GM20000 (cell line): ENCODE measurements around the gene PKD1L1.

Source experiments
- DNase-seq: peaks from one replicate; pipeline ENCODE4 v3.0.0; 2012; ENCODE audit warnings: low spot score
- TF ChIP-seq, protein P1 (sequence below): IDR thresholded peaks from 2 replicates; pipeline ENCODE4 v1.5.1; 2012; ENCODE audit warnings: mild to moderate bottlenecking, control low read depth; ENCODE audit errors: extremely low read depth, missing control alignments

The PKD1L1 gene

GRCh38 chr7:47817917-47818316 is 130.3 kb downstream of the PKD1L1 start:
- DNase-seq: no peak
- TF ChIP-seq, protein P1, sequence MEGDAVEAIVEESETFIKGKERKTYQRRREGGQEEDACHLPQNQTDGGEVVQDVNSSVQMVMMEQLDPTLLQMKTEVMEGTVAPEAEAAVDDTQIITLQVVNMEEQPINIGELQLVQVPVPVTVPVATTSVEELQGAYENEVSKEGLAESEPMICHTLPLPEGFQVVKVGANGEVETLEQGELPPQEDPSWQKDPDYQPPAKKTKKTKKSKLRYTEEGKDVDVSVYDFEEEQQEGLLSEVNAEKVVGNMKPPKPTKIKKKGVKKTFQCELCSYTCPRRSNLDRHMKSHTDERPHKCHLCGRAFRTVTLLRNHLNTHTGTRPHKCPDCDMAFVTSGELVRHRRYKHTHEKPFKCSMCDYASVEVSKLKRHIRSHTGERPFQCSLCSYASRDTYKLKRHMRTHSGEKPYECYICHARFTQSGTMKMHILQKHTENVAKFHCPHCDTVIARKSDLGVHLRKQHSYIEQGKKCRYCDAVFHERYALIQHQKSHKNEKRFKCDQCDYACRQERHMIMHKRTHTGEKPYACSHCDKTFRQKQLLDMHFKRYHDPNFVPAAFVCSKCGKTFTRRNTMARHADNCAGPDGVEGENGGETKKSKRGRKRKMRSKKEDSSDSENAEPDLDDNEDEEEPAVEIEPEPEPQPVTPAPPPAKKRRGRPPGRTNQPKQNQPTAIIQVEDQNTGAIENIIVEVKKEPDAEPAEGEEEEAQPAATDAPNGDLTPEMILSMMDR: no peak

DNA sequence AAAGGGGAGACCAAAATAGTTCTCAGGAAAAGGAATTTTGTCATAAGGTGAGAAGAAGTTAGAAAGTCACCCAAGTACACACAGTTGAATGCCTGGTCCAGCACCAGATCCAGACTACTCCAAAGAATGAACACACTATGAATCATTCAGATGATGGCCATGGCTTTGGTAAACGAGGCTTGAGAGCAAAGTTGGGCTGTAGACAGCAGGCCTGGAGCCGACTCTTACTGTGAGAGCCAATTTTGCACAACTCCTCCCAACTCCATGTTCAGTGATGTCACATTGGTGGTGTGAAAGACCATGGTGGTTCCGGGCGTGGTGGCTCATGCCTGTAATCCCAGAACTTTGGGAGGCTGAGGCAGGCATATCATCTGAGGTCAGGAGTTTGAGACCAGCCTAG is 131.6 kb downstream of the PKD1L1 start:
- no peak for DNase-seq
- TF ChIP-seq, protein P1: no peak

GRCh38 chr7:47815867-47816266 is 132.4 kb downstream of the PKD1L1 start:
- DNase-seq: no peak
- TF ChIP-seq, protein P1: no peak

DNA sequence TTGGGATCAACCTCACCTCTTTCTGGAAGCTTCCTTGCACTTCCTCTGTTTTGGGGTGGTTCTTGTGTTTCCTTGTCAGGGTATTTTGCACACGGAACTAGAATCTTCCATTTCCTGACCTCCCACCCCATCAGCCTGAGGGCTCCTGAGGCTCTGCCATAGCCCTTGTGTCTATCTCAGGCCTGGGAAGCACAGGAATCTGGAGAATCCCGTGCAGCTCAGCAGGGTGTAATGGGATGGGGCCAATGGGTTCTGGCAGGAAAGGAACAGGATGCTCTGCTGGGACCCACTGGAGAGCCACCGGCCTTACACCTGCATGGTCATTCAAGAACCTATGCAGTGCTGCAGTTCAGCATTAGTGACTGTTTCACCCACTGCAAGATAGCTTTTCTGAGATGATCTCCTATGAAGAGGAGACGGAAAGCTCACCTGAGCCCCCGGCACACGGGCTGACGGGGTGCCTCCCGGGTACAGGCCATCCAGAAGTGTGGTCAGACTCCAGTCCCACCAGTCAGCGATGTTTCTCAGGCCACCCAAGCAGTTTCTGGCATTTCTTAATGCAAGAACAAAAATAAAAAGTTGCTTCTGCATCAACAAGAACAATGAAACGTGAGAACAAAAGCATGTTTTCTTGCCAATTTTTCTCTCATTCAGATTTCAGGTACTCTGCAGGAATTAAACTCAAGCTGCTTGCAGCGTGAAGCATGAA is 133.2 kb downstream of the PKD1L1 start:
- TF ChIP-seq, protein P1: no peak
- no peak for DNase-seq

DNA sequence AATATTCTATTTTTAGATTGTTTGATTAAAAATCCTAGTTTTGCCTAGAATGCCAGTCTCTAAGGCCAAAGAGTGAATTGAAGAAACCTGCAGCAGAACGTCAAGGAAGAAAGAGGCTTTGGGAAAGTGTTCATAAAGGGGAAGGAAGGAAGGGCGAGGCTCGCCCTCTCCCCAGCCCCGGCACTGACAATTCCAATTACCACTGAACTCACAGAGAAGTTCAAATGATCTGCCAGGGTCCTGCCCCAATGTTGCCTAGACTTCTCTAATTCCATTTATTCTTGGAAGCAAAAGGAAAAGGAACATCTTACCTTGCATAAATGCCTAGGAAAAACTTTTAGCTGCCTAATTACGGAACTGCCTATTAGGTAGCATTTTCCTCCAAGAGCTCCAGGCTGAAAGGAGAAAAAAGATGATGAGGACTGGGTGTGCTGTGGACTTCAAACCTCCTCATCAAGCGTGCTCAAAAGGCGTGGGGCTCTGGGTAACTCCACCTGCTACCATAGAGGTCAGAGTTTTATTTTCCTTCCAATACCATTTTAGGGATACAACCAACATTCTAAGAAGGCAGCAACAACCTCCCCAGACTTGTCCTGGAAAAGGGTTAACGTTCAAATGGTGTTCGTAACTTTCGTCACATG is 134.5 kb downstream of the PKD1L1 start:
- DNase-seq: no peak
- TF ChIP-seq, protein P1: no peak

DNA sequence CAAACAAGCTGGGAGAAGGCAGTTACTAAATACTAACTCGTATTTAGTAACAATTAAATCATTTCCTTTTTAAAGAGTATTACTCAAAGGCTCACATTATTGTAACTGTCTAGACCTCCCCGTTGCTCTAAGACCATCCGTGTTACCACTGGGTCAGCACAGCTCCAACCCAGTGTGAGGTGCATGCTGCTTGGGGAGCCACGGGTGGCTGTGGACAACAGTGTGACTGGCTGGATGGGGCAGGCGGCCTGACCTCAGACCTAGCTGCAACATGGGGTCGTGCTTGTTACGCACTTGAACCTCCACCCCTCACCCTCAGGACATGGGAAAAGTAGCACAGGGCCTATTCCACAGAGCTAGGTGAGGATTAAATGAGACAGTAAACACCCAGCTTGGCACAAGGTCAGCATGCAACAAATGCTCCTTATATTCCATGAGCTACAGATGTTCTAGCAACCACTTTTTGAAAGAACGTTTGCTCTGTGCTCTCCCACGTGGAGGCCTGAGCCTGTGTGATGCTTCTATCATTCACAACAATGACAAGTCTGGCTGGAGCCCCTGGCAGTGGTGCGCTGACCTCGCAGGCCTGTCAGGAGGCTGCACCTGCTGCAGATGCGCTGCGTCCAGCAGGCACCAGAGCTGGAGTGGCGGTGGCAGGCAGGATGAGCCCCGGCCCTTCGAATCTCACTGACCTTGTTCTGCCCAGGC is 135.7 kb downstream of the PKD1L1 start:
- TF ChIP-seq, protein P1: no peak
- no peak for DNase-seq
